HEK293 (cell line): Measurements from ENCODE around the gene CAB39.

Source experiments
- CTCF ChIA-PET: fragments of 350-600 bp; formaldehyde crosslinking; extraction: SDS; loops from one replicate; lab custom pipeline; 2021; ENCODE audit warnings: antibody characterized with exemption; lab: Yijun Ruan, JAX
- POLR2A ChIA-PET: fragments of 300-600 bp; formaldehyde crosslinking; extraction: SDS; loops from one replicate; lab custom pipeline; 2020; ENCODE audit warnings: antibody characterized with exemption, inconsistent platforms; lab: Yijun Ruan, JAX
- H3K27ac ChIP-seq: fragments of 200-500 bp; sonication (Bioruptor generic); 2 replicates; pipeline ENCODE4 v1.5.1; 2014; ENCODE audit warnings: low read depth, low read length, control low read depth, inconsistent platforms; ENCODE audit errors: extremely low read depth
- H3K36me3 ChIP-seq, 2 experiments: fragments of 200-500 bp in 1 of 2; sonication (Bioruptor generic) in 1 of 2; 1 replicate in 1 of 2; 2 replicates in 1 of 2; pipeline ENCODE4 v1.5.1; 2014 to 2017; ENCODE audit warnings: inconsistent platforms in 2 of 2, low read length in 2 of 2; ENCODE audit not compliant: control insufficient read depth in 2 of 2, insufficient read depth in 1 of 2
- H3K4me1 ChIP-seq: fragments of 200-500 bp; sonication (Bioruptor generic); 2 replicates; pipeline ENCODE4 v1.5.1; 2014; ENCODE audit warnings: mild to moderate bottlenecking, low read length, inconsistent platforms; ENCODE audit not compliant: control insufficient read depth, insufficient read depth
- H3K4me3 ChIP-seq: 2 replicates; pipeline ENCODE4 v1.5.1; 2011; ENCODE audit warnings: low read depth, mild to moderate bottlenecking, control low read depth, low read length, moderate library complexity
- H3K9me3 ChIP-seq: fragments of 200-500 bp; sonication (Bioruptor generic); 2 replicates; pipeline ENCODE4 v1.5.1; 2014; ENCODE audit warnings: low read depth, low read length, inconsistent platforms; ENCODE audit not compliant: control insufficient read depth, insufficient read depth
- HOXC10 ChIP-seq: sonication (generic); formaldehyde crosslinking; IDR thresholded peaks from 2 replicates; pipeline ENCODE4 v1.8.1; 2023; ENCODE audit warnings: mild to moderate bottlenecking, missing genetic modification reagents
- HOXD13 ChIP-seq: sonication (generic); formaldehyde crosslinking; IDR thresholded peaks from 2 replicates; pipeline ENCODE4 v1.8.0; 2022; ENCODE audit warnings: missing genetic modification reagents, borderline replicate concordance
- MYNN ChIP-seq: fragments of 450-650 bp; formaldehyde crosslinking; IDR thresholded peaks from 2 replicates; pipeline ENCODE4 v1.5.1; 2016; ENCODE audit warnings: missing biosample characterization, missing genetic modification characterization, borderline replicate concordance
- OVOL3 ChIP-seq: fragments of 450-650 bp; formaldehyde crosslinking; IDR thresholded peaks from 2 replicates; pipeline ENCODE4 v1.5.1; 2016; ENCODE audit warnings: missing biosample characterization, missing genetic modification characterization
- ZBTB17 ChIP-seq: fragments of 450-650 bp; formaldehyde crosslinking; IDR thresholded peaks from 2 replicates; pipeline ENCODE4 v1.5.1; 2016; ENCODE audit warnings: missing biosample characterization, missing genetic modification characterization
- ZBTB20 ChIP-seq: fragments of 450-650 bp; formaldehyde crosslinking; IDR thresholded peaks from 2 replicates; pipeline ENCODE4 v1.5.1; 2016; ENCODE audit warnings: missing biosample characterization, missing genetic modification characterization
- ZBTB48 ChIP-seq: fragments of 450-650 bp; formaldehyde crosslinking; IDR thresholded peaks from 2 replicates; pipeline ENCODE4 v1.5.1; 2016; ENCODE audit warnings: missing biosample characterization, missing genetic modification characterization
- ZNF132 ChIP-seq: fragments of 450-650 bp; formaldehyde crosslinking; IDR thresholded peaks from 2 replicates; pipeline ENCODE4 v1.5.1; 2017; ENCODE audit warnings: missing biosample characterization, missing genetic modification characterization, borderline replicate concordance
- ZNF169 ChIP-seq: fragments of 450-650 bp; formaldehyde crosslinking; IDR thresholded peaks from 2 replicates; pipeline ENCODE4 v1.5.1; 2016; ENCODE audit warnings: missing biosample characterization, missing genetic modification characterization
- ZNF221 ChIP-seq: fragments of 450-650 bp; formaldehyde crosslinking; IDR thresholded peaks from 2 replicates; pipeline ENCODE4 v1.5.1; 2017; ENCODE audit warnings: missing biosample characterization, missing genetic modification characterization, borderline replicate concordance
- ZNF302 ChIP-seq: fragments of 450-650 bp; formaldehyde crosslinking; IDR thresholded peaks from 2 replicates; pipeline ENCODE4 v1.5.1; 2016; ENCODE audit warnings: missing biosample characterization, missing genetic modification characterization, low read depth
- ZNF366 ChIP-seq: fragments of 450-650 bp; formaldehyde crosslinking; conservative IDR thresholded peaks from 2 replicates; pipeline ENCODE4 v1.5.1; 2016; ENCODE audit warnings: missing biosample characterization, missing genetic modification characterization
- ZNF48 ChIP-seq: fragments of 450-650 bp; formaldehyde crosslinking; IDR thresholded peaks from 2 replicates; pipeline ENCODE4 v1.5.1; 2016; ENCODE audit warnings: missing biosample characterization, missing genetic modification characterization
- ZNF510 ChIP-seq: fragments of 450-650 bp; formaldehyde crosslinking; IDR thresholded peaks from 2 replicates; pipeline ENCODE4 v1.5.1; 2018; ENCODE audit warnings: mild to moderate bottlenecking, missing genetic modification characterization, missing biosample characterization; ENCODE audit not compliant: insufficient replicate concordance
- ZNF768 ChIP-seq: fragments of 450-650 bp; formaldehyde crosslinking; IDR thresholded peaks from 2 replicates; pipeline ENCODE4 v1.5.1; 2018; ENCODE audit warnings: missing biosample characterization, mild to moderate bottlenecking, missing genetic modification characterization
- ZNF776 ChIP-seq: fragments of 450-650 bp; formaldehyde crosslinking; IDR thresholded peaks from 2 replicates; pipeline ENCODE4 v1.5.0; 2017; ENCODE audit warnings: missing biosample characterization, missing genetic modification characterization, borderline replicate concordance
- TF ChIP-seq, protein P1 (sequence below): fragments of 450-650 bp; formaldehyde crosslinking; IDR thresholded peaks from 2 replicates; pipeline ENCODE4 v1.5.1; 2016; ENCODE audit warnings: missing biosample characterization, missing genetic modification characterization, borderline replicate concordance
- TF ChIP-seq, protein P2 (sequence below): fragments of 450-650 bp; formaldehyde crosslinking; IDR thresholded peaks from 2 replicates; pipeline ENCODE4 v1.5.1; 2016; ENCODE audit warnings: missing biosample characterization, missing genetic modification characterization
- TF ChIP-seq, protein P3 (sequence below): fragments of 450-650 bp; formaldehyde crosslinking; IDR thresholded peaks from 2 replicates; pipeline ENCODE4 v1.5.1; 2016; ENCODE audit warnings: missing biosample characterization, missing genetic modification characterization
- TF ChIP-seq, protein P4 (sequence below): fragments of 450-650 bp; formaldehyde crosslinking; IDR thresholded peaks from 2 replicates; pipeline ENCODE4 v1.5.1; 2017; ENCODE audit warnings: missing biosample characterization, missing genetic modification characterization
- TF ChIP-seq, protein P5 (sequence below): fragments of 450-650 bp; formaldehyde crosslinking; IDR thresholded peaks from 2 replicates; pipeline ENCODE4 v1.5.1; 2016; ENCODE audit warnings: missing biosample characterization, missing genetic modification characterization, low read depth

CAB39 gene

DNA sequence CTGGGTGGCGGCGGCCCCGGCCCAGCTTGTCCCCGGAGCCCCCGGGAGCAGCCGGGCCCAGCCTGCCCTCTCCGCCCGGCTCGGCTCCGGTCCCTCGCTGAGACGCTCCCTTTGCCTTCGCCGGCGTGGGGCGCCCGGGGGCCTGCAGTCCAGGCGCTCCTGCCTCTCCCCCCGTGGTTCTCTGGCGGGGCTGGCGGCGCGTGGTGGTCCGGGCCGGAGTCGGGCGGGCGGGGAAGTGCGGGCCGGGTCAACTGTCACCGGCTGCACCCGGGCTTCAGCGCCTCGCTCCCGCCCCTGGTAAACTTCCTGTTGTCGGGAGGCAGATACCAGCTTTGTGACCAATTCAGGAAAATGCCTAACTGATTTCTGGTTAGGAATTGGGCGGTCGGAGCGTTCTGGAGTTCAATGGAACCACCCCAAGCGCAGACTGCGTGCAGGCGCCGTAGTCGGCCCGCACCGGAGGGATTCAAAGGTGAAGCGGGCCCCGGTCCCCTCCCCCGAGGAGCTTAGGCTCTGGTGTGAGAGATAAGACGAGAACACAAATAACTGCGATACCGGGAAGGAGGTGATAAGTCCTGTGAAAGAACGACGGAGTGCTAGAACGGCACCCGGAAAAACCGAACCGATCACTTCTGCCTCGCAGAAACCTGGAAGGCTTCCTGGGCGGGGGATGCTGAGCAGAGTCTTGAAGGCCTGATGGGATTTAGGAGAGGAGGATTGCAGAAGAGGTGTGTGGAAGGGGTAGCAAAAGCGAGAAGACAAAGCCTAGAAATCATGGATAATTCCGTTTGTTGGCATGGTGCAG is 891 bp downstream of the CAB39 start (continued):
- TF ChIP-seq ZNF366 (tag by site-specific recombination) = peak; percentile 73
- peak; percentile 65 for TF ChIP-seq ZBTB20

DNA sequence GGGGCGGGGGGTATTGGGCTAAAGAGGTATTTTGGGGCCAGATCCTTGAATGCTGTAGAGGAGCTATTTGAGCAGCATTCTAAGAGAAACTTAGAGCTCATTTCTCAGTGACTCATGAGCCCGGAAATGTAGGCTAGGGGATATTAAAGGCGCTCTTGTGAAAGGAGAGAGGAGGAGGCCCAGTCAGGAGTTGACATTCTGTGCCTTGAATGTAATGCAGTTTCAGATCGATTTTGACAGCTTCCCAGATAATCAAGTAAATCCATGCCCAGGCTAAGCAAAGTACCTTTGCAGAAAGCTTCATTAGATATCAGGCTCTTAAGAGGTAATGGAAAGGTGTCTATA is 1.5 kb downstream of the CAB39 start:
- H3K4me1 ChIP-seq = peaks cover 3% of the 10 kb centered on the region; the same call in 1 of the 2 replicates
- POLR2A ChIA-PET = interaction anchor here (0.6 to 1.9 kb wide), 9 partner anchors 14 to 97 kb away, joined by 3 to 8 read pairs (median 3); no protein-coding TSS in a partner anchor
- peaks cover 4 to 8% of the 10 kb centered on the region in 2 experiments; a peak in 2 of 3 replicates for H3K36me3 ChIP-seq
- peak overlapping the region; percentile 87 for H3K4me3 ChIP-seq
- H3K27ac ChIP-seq = peak overlapping the region; percentile 84
- no peaks in the 10 kb centered on the region for H3K9me3 ChIP-seq
- TF ChIP-seq, protein P1, sequence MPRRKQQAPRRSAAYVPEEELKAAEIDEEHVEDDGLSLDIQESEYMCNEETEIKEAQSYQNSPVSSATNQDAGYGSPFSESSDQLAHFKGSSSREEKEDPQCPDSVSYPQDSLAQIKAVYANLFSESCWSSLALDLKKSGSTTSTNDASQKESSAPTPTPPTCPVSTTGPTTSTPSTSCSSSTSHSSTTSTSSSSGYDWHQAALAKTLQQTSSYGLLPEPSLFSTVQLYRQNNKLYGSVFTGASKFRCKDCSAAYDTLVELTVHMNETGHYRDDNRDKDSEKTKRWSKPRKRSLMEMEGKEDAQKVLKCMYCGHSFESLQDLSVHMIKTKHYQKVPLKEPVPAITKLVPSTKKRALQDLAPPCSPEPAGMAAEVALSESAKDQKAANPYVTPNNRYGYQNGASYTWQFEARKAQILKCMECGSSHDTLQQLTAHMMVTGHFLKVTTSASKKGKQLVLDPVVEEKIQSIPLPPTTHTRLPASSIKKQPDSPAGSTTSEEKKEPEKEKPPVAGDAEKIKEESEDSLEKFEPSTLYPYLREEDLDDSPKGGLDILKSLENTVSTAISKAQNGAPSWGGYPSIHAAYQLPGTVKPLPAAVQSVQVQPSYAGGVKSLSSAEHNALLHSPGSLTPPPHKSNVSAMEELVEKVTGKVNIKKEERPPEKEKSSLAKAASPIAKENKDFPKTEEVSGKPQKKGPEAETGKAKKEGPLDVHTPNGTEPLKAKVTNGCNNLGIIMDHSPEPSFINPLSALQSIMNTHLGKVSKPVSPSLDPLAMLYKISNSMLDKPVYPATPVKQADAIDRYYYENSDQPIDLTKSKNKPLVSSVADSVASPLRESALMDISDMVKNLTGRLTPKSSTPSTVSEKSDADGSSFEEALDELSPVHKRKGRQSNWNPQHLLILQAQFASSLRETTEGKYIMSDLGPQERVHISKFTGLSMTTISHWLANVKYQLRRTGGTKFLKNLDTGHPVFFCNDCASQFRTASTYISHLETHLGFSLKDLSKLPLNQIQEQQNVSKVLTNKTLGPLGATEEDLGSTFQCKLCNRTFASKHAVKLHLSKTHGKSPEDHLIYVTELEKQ (tag by site-specific recombination) = no peak
- TF ChIP-seq, protein P2, sequence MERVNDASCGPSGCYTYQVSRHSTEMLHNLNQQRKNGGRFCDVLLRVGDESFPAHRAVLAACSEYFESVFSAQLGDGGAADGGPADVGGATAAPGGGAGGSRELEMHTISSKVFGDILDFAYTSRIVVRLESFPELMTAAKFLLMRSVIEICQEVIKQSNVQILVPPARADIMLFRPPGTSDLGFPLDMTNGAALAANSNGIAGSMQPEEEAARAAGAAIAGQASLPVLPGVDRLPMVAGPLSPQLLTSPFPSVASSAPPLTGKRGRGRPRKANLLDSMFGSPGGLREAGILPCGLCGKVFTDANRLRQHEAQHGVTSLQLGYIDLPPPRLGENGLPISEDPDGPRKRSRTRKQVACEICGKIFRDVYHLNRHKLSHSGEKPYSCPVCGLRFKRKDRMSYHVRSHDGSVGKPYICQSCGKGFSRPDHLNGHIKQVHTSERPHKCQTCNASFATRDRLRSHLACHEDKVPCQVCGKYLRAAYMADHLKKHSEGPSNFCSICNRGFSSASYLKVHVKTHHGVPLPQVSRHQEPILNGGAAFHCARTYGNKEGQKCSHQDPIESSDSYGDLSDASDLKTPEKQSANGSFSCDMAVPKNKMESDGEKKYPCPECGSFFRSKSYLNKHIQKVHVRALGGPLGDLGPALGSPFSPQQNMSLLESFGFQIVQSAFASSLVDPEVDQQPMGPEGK (tag by site-specific recombination) = 0 out of 2 replicates have a peak, but pooled peaks have one; percentile 20
- peak; percentile 80 for TF ChIP-seq ZBTB17
- TF ChIP-seq ZNF366 (tag by site-specific recombination) = 0 out of 2 replicates have a peak, but pooled peaks have one; percentile 8
- TF ChIP-seq, all 188 proteins: peak for 3
- CTCF ChIA-PET = interaction anchor here (0.7 to 2.3 kb wide), 18 partner anchors 9 to 934 kb away, joined by 3 to 14 read pairs (median 3); no protein-coding TSS in a partner anchor

DNA sequence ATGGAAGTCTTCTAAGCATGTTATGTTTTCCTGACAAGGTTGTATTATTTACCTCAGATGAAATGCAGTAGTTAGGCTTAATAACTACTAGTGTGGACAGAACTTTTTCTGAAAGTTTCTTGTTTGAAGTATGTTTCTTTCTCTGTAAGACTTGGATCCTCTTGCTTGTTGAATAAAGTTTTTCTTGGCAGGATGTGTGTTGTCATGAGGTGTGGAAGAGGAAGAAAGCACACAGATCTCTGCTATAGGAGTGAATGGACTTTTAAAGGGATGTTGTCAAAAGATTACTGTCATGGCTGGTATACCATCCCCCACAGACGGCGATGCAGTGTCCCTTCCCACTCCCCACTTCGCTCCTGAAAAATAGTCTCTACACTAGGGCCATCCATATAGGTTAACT is 2.6 kb downstream of the CAB39 start:
- ChIA-PET CTCF (interaction anchor here (0.5 to 2.3 kb wide), 4 partner anchors 47 to 105 kb away, joined by 3 to 14 read pairs (median 4); no protein-coding TSS in a partner anchor), POLR2A (interaction anchor here (1.9 kb wide), 1 partner anchor 30 kb away, joined by 8 read pairs; no protein-coding TSS in a partner anchor)
- peaks cover 4 to 12% of the 10 kb centered on the region in 2 experiments; a peak in 2 of 3 replicates for H3K36me3 ChIP-seq
- peaks cover 3% of the 10 kb centered on the region; the same call in 1 of the 2 replicates for H3K4me1 ChIP-seq
- no peak overlapping the region for H3K27ac ChIP-seq
- no peaks in the 10 kb centered on the region for H3K9me3 ChIP-seq
- no peak overlapping the region for H3K4me3 ChIP-seq
- TF ChIP-seq ZNF221 (no peak), ZNF132 (tag by site-specific recombination) (no peak), ZBTB48 (tag by site-specific recombination) (no peak), HOXC10 (CRISPR knock-in tag) (no peak), ZNF169 (tag by site-specific recombination) (no peak), ZNF302 (no peak), ZNF510 (tag by site-specific recombination) (no peak), ZNF768 (tag by site-specific recombination) (no peak), OVOL3 (tag by site-specific recombination) (no peak), ZNF776 (tag by site-specific recombination) (no peak), HOXD13 (CRISPR knock-in tag) (no peak), MYNN (tag by site-specific recombination) (no peak), ZNF48 (no peak)
- TF ChIP-seq, protein P3, sequence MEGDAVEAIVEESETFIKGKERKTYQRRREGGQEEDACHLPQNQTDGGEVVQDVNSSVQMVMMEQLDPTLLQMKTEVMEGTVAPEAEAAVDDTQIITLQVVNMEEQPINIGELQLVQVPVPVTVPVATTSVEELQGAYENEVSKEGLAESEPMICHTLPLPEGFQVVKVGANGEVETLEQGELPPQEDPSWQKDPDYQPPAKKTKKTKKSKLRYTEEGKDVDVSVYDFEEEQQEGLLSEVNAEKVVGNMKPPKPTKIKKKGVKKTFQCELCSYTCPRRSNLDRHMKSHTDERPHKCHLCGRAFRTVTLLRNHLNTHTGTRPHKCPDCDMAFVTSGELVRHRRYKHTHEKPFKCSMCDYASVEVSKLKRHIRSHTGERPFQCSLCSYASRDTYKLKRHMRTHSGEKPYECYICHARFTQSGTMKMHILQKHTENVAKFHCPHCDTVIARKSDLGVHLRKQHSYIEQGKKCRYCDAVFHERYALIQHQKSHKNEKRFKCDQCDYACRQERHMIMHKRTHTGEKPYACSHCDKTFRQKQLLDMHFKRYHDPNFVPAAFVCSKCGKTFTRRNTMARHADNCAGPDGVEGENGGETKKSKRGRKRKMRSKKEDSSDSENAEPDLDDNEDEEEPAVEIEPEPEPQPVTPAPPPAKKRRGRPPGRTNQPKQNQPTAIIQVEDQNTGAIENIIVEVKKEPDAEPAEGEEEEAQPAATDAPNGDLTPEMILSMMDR (tag by site-specific recombination) = no peak
- TF ChIP-seq, protein P4, sequence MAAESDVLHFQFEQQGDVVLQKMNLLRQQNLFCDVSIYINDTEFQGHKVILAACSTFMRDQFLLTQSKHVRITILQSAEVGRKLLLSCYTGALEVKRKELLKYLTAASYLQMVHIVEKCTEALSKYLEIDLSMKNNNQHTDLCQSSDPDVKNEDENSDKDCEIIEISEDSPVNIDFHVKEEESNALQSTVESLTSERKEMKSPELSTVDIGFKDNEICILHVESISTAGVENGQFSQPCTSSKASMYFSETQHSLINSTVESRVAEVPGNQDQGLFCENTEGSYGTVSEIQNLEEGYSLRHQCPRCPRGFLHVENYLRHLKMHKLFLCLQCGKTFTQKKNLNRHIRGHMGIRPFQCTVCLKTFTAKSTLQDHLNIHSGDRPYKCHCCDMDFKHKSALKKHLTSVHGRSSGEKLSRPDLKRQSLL (tag by site-specific recombination) = no peak
- TF ChIP-seq, protein P5, sequence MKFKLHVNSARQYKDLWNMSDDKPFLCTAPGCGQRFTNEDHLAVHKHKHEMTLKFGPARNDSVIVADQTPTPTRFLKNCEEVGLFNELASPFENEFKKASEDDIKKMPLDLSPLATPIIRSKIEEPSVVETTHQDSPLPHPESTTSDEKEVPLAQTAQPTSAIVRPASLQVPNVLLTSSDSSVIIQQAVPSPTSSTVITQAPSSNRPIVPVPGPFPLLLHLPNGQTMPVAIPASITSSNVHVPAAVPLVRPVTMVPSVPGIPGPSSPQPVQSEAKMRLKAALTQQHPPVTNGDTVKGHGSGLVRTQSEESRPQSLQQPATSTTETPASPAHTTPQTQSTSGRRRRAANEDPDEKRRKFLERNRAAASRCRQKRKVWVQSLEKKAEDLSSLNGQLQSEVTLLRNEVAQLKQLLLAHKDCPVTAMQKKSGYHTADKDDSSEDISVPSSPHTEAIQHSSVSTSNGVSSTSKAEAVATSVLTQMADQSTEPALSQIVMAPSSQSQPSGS = no peak
